Measurements from ENCODE around the gene CTXN1.
A peak's percentile ranks its signal among the peaks of the same experiment; 100 is the strongest.
"Not testable (repeated sequence)": the region's sequence is repeated elsewhere in the genome, so short reads cannot be mapped to it uniquely, and the experiment has no call there.

The CTXN1 gene

GRCh38 chr19:7926021-7926726 lies at the start of gene CTXN1:
Gene CTXN1 (minus strand): TSS chr19:7926135. CDS start chr19:7925538, 597 bp downstream.
- DNase-seq: peak; percentile 83

- no peak for DNase-seq
Measured at GRCh38 chr19:7975037-7975436, 49.1 kb upstream of the CTXN1 start.

GRCh38 chr19:7973883-7974282 lies 47.9 kb upstream of the CTXN1 start:
- DNase-seq: no peak

GRCh38 chr19:7971553-7972520 lies 45.9 kb upstream of the CTXN1 start:
- no peak for DNase-seq

- no peak for DNase-seq
Measured at GRCh38 chr19:7970716-7971448, 44.9 kb upstream of the CTXN1 start.

- no peak for DNase-seq
Measured at GRCh38 chr19:7969555-7969939, 43.6 kb upstream of the CTXN1 start.

- no peak for DNase-seq
Measured at GRCh38 chr19:7968796-7969554, 43.0 kb upstream of the CTXN1 start.

GRCh38 chr19:7968008-7968795 lies 42.3 kb upstream of the CTXN1 start:
- DNase-seq: no peak

GRCh38 chr19:7965921-7966665 lies 40.2 kb upstream of the CTXN1 start:
- no peak for DNase-seq

- no peak for DNase-seq
Measured at GRCh38 chr19:7965259-7965841, 39.4 kb upstream of the CTXN1 start.

GRCh38 chr19:7963566-7963965 lies 37.6 kb upstream of the CTXN1 start:
- DNase-seq: no peak

- DNase-seq: no peak
Measured at GRCh38 chr19:7962644-7963268, 36.8 kb upstream of the CTXN1 start.

- no peak for DNase-seq
Measured at GRCh38 chr19:7961920-7962626, 36.1 kb upstream of the CTXN1 start.

GRCh38 chr19:7961082-7961481 lies 35.1 kb upstream of the CTXN1 start:
- not testable (repeated sequence) for DNase-seq

GRCh38 chr19:7959211-7959610 lies 33.3 kb upstream of the CTXN1 start:
- DNase-seq: no peak

- DNase-seq: no peak
Measured at GRCh38 chr19:7955696-7956095, 29.8 kb upstream of the CTXN1 start.

GRCh38 chr19:7953576-7953975 lies 27.6 kb upstream of the CTXN1 start:
- no peak for DNase-seq

- no peak for DNase-seq
Measured at GRCh38 chr19:7953060-7953459, 27.1 kb upstream of the CTXN1 start.

- DNase-seq: no peak
Measured at GRCh38 chr19:7947939-7948338, 22.0 kb upstream of the CTXN1 start.

Data from right hindlimb (tissue), 1 donor.